ENCODE results near the gene ADARB2. TPM values are rescaled to one million over a fixed set of nuclear protein-coding genes. Genes with fewer than 3 reads are reported as not detected.

The ADARB2 gene
- total RNA-seq, 4 donors from 2014 or later: 0.32 to 1.6 (median 0.80) TPM

GRCh38 chr10:1515121-1515779 lies 222.1 kb downstream of the ADARB2 start:
- WGBS: 90% methylated on average over 11 of the region's 14 CpGs
- no peak overlapping the region for H3K27ac ChIP-seq
- no peaks in the 10 kb centered on the region for H3K9me3 ChIP-seq
- no peaks in the 10 kb centered on the region for H3K36me3 ChIP-seq
- no peak overlapping the region for H3K4me3 ChIP-seq
- H3K4me1 ChIP-seq: no peaks in the 10 kb centered on the region
- no peaks in the 10 kb centered on the region for H3K27me3 ChIP-seq
- DNase-seq (ENCODE audit: low spot score in 2 of 2): no peak
- TF ChIP-seq, protein P1, sequence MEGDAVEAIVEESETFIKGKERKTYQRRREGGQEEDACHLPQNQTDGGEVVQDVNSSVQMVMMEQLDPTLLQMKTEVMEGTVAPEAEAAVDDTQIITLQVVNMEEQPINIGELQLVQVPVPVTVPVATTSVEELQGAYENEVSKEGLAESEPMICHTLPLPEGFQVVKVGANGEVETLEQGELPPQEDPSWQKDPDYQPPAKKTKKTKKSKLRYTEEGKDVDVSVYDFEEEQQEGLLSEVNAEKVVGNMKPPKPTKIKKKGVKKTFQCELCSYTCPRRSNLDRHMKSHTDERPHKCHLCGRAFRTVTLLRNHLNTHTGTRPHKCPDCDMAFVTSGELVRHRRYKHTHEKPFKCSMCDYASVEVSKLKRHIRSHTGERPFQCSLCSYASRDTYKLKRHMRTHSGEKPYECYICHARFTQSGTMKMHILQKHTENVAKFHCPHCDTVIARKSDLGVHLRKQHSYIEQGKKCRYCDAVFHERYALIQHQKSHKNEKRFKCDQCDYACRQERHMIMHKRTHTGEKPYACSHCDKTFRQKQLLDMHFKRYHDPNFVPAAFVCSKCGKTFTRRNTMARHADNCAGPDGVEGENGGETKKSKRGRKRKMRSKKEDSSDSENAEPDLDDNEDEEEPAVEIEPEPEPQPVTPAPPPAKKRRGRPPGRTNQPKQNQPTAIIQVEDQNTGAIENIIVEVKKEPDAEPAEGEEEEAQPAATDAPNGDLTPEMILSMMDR (IDR thresholded peaks at IDR 0.05): no peak
- TF ChIP-seq POLR2A (IDR thresholded peaks at IDR 0.05) (no peak), POLR2AphosphoS5 (IDR thresholded peaks at IDR 0.05) (no peak), EP300 (IDR thresholded peaks at IDR 0.05) (no peak)

GRCh38 chr10:1514681-1515080 lies 222.6 kb downstream of the ADARB2 start:
- no peaks in the 10 kb centered on the region for H3K27me3 ChIP-seq
- no peak overlapping the region for H3K27ac ChIP-seq
- DNase-seq (ENCODE audit: low spot score in 2 of 2): no peak
- WGBS: 75% methylated on average over 8 of the region's 8 CpGs
- H3K36me3 ChIP-seq: no peaks in the 10 kb centered on the region
- H3K4me1 ChIP-seq: no peaks in the 10 kb centered on the region
- H3K9me3 ChIP-seq: no peaks in the 10 kb centered on the region
- H3K4me3 ChIP-seq: no peak overlapping the region
- TF ChIP-seq, protein P1 (IDR thresholded peaks at IDR 0.05): no peak
- TF ChIP-seq POLR2AphosphoS5 (IDR thresholded peaks at IDR 0.05) (no peak), POLR2A (IDR thresholded peaks at IDR 0.05) (no peak)

DNA sequence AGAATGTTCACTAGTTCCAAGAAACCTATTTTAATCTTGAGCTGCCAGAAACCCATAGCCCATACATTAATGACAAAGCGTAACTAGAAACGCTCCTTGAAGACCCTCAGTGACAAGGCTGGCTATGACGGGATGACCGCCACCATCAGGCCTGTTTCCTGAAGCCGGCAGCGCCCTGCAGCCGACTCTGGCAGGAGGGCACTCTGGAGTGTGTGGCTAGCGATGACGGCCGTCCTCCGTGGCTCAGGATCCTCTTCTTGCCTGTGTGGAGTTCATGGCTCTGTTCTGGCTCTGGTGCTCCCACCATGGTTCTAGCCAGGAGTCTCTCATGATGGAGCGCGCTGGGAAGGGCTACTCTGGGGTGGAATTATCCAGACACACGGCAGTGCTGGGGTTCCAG lies 224.1 kb downstream of the ADARB2 start:
- H3K9me3 ChIP-seq: no peaks in the 10 kb centered on the region
- no peaks in the 10 kb centered on the region for H3K4me1 ChIP-seq
- no peak for DNase-seq (ENCODE audit: low spot score in 2 of 2)
- H3K36me3 ChIP-seq: no peaks in the 10 kb centered on the region
- WGBS: 88% methylated on average over 7 of the region's 14 CpGs
- H3K27me3 ChIP-seq: no peaks in the 10 kb centered on the region
- H3K27ac ChIP-seq: no peak overlapping the region
- no peak for TF ChIP-seq POLR2A (IDR thresholded peaks at IDR 0.05)
- TF ChIP-seq, protein P1 (IDR thresholded peaks at IDR 0.05): no peak
- no peak for TF ChIP-seq EP300 (IDR thresholded peaks at IDR 0.05)
- TF ChIP-seq POLR2AphosphoS5 (IDR thresholded peaks at IDR 0.05): no peak
- H3K4me3 ChIP-seq: no peak overlapping the region

- Histone ChIP-seq H3K9me3 (no peaks in the 10 kb centered on the region), H3K4me3 (no peak overlapping the region), H3K27ac (no peak overlapping the region), H3K4me1 (no peaks in the 10 kb centered on the region), H3K36me3 (no peaks in the 10 kb centered on the region), H3K27me3 (no peaks in the 10 kb centered on the region)
- no peak for TF ChIP-seq EP300 (IDR thresholded peaks at IDR 0.05)
- no peak for TF ChIP-seq POLR2A (IDR thresholded peaks at IDR 0.05)
- WGBS: 74% methylated on average over 15 of the region's 15 CpGs
- no peak for DNase-seq (ENCODE audit: low spot score in 2 of 2)
These were observed 228.3 kb downstream of the ADARB2 start for GRCh38 chr10:1509011-1509530.

GRCh38 chr10:1508096-1508495 lies 229.2 kb downstream of the ADARB2 start:
- TF ChIP-seq POLR2A (IDR thresholded peaks at IDR 0.05) (no peak), POLR2AphosphoS5 (IDR thresholded peaks at IDR 0.05) (no peak)
- no peaks in the 10 kb centered on the region for H3K36me3 ChIP-seq
- H3K4me3 ChIP-seq: no peak overlapping the region
- no peaks in the 10 kb centered on the region for H3K27me3 ChIP-seq
- WGBS: 95% methylated on average over 13 of the region's 16 CpGs
- H3K27ac ChIP-seq: no peak overlapping the region
- no peaks in the 10 kb centered on the region for H3K4me1 ChIP-seq
- H3K9me3 ChIP-seq: no peaks in the 10 kb centered on the region
- no peak for DNase-seq (ENCODE audit: low spot score in 2 of 2)

DNA sequence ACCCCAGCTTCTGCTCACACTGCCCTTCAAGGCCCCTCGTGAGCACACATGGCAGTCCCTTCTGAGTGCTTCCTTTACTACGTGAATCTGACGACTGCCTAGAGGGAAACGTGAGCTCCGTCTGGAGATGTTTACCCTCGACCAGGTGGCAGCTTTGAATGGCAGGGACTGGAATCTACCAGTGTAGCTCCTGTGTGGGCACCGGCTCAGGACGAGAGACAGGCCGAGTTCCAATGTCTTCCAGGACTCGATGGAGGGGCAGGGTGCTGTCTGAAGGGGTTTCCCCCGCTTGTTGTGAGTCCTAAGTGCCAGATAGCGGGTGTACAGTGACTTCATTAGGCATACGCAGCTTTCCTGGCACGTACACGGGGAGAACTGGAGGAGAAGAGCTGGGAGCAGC lies 229.9 kb downstream of the ADARB2 start:
- no peaks in the 10 kb centered on the region for H3K4me1 ChIP-seq
- WGBS: 79% methylated on average over 9 of the region's 15 CpGs
- no peaks in the 10 kb centered on the region for H3K9me3 ChIP-seq
- no peaks in the 10 kb centered on the region for H3K27me3 ChIP-seq
- no peak for DNase-seq (ENCODE audit: low spot score in 2 of 2)
- TF ChIP-seq, protein P1 (IDR thresholded peaks at IDR 0.05): no peak
- TF ChIP-seq EP300 (IDR thresholded peaks at IDR 0.05) (no peak), POLR2A (IDR thresholded peaks at IDR 0.05) (no peak)
- no peaks in the 10 kb centered on the region for H3K36me3 ChIP-seq
- H3K4me3 ChIP-seq: no peak overlapping the region
- H3K27ac ChIP-seq: no peak overlapping the region

Measured in suprapubic skin (tissue), 4 donors.